Lung (tissue), 12 donors: ENCODE results near the gene SARDH. TPM values are rescaled to one million over a fixed set of nuclear protein-coding genes. Genes with fewer than 3 reads are reported as not detected.

ENCODE experiments used
- ATAC-seq: fragments of 200-7000 bp; cut with Tn5 transposase; one replicate; pipeline ENCODE4 v1.9.1; 2020; ENCODE audit warnings: moderate number of reproducible peaks; ENCODE audit not compliant: insufficient read depth, low FRiP score
- DNase-seq, 3 donors: peaks; one replicate each; pipeline ENCODE4 v3.0.0-alpha.2; 2013 to 2017
- H3K27ac ChIP-seq, 2 donors: one replicate each; pipeline ENCODE4 v1.5.1; 2013; ENCODE audit warnings: mild to moderate bottlenecking in 2 of 2, moderate library complexity in 2 of 2, control low read depth in 1 of 2, inconsistent platforms in 1 of 2, low read depth in 1 of 2, low read length in 1 of 2
- H3K27me3 ChIP-seq, 3 donors: one replicate each; pipeline ENCODE4 v1.5.1; 2013; ENCODE audit warnings: low read length in 2 of 3; ENCODE audit not compliant: control insufficient read depth in 3 of 3, insufficient read depth in 3 of 3
- H3K36me3 ChIP-seq, 4 donors: one replicate each; pipeline ENCODE4 v1.5.1; 2013; ENCODE audit warnings: low read length in 4 of 4, mild to moderate bottlenecking in 1 of 4, moderate library complexity in 1 of 4; ENCODE audit not compliant: control insufficient read depth in 4 of 4, insufficient read depth in 4 of 4
- H3K4me1 ChIP-seq, 5 donors: one replicate each; pipeline ENCODE4 v1.5.1; 2013; ENCODE audit warnings: low read length in 5 of 5, mild to moderate bottlenecking in 2 of 5, moderate library complexity in 1 of 5; ENCODE audit not compliant: control insufficient read depth in 5 of 5, insufficient read depth in 5 of 5
- H3K4me3 ChIP-seq: one replicate; pipeline ENCODE4 v1.5.1; 2013; ENCODE audit warnings: mild to moderate bottlenecking, control low read depth, moderate library complexity
- H3K9ac ChIP-seq, 2 donors: one replicate each; pipeline ENCODE4 v1.5.1; 2013; ENCODE audit warnings: low read length in 2 of 2, control low read depth in 1 of 2; ENCODE audit not compliant: insufficient read depth in 1 of 2
- H3K9me3 ChIP-seq, 4 donors: one replicate each; pipeline ENCODE4 v1.5.1; 2013; ENCODE audit warnings: low read length in 3 of 4, mild to moderate bottlenecking in 1 of 4, moderate library complexity in 1 of 4; ENCODE audit not compliant: control insufficient read depth in 4 of 4, insufficient read depth in 3 of 4
- CTCF ChIP-seq: IDR thresholded peaks from 2 replicates; pipeline ENCODE4 v1.5.1; 2012; ENCODE audit warnings: mild to moderate bottlenecking; ENCODE audit errors: control extremely low read depth, extremely low read depth
- WGBS, 2 donors: extraction: QIAGEN DNeasy Blood & Tissue Kit; methylation state at CpG; one replicate each; pipeline ENCODE4 v1.1.7; 2013; 5-methylcytosine and 5-hydroxymethylcytosine counted together
- polyA plus RNA-seq, 2 donors: library from polyadenylated mRNA; stranded (reverse); fragments of 200-250 nt; gene quantifications; one replicate each; pipeline ENCODE4 v1.2.1, GENCODE V29; 2013
- total RNA-seq, 2 donors: library from RNA; depleted of rRNA in 1 of 2; stranded (reverse); fragments of >200 nt in 1 of 2; gene quantifications; one replicate each; pipeline ENCODE4 v1.2.1, GENCODE V29; 2014 to 2021
- donor health status: control.
- donor health status: control.
- donor health status: Bipolar disorder and iron deficiency.
- donor health status: healthy.
- donor health status: DM: yes; HTN: yes; CAD: no.

SARDH gene
- total and polyA plus RNA-seq, 4 donors, result 1.8 to 8.4 (median 4.7) TPM

GRCh38 chr9:133780962-133781827, 43.0 kb upstream of the SARDH start:
- no peak for ATAC-seq
- Histone ChIP-seq H3K9ac (no peak overlapping the region), H3K36me3 (peaks cover 0 to 44% (median 17%) of the 10 kb centered on the region in 4 donors), H3K9me3 (no peaks in the 10 kb centered on the region), H3K27me3 (no peaks in the 10 kb centered on the region), H3K4me3 (no peak overlapping the region), H3K27ac (no peak overlapping the region), H3K4me1 (peaks cover 0 to 5% (median 0%) of the 10 kb centered on the region in 5 donors)
- TF ChIP-seq CTCF, result no peak
- WGBS, 2 donors, result 92 to 94% methylated on average over 15 of the region's 15 CpGs
- DNase-seq, result no peak

- peaks cover 0 to 47% (median 15%) of the 10 kb centered on the region in 4 donors for H3K36me3 ChIP-seq
- H3K4me3 ChIP-seq, result no peak overlapping the region
- TF ChIP-seq CTCF, result no peak
- H3K4me1 ChIP-seq, result peaks cover 0 to 5% (median 0%) of the 10 kb centered on the region in 5 donors
- WGBS, 2 donors, result 94 to 97% methylated on average over 15 of the region's 15 CpGs
- H3K9me3 ChIP-seq, result no peaks in the 10 kb centered on the region
- H3K27ac ChIP-seq, result no peak overlapping the region
- H3K9ac ChIP-seq, result no peak overlapping the region
- DNase-seq (no peak), ATAC-seq (no peak)
- H3K27me3 ChIP-seq, result no peaks in the 10 kb centered on the region
Measured at GRCh38 chr9:133780404-133780945, 42.3 kb upstream of the SARDH start.

DNA sequence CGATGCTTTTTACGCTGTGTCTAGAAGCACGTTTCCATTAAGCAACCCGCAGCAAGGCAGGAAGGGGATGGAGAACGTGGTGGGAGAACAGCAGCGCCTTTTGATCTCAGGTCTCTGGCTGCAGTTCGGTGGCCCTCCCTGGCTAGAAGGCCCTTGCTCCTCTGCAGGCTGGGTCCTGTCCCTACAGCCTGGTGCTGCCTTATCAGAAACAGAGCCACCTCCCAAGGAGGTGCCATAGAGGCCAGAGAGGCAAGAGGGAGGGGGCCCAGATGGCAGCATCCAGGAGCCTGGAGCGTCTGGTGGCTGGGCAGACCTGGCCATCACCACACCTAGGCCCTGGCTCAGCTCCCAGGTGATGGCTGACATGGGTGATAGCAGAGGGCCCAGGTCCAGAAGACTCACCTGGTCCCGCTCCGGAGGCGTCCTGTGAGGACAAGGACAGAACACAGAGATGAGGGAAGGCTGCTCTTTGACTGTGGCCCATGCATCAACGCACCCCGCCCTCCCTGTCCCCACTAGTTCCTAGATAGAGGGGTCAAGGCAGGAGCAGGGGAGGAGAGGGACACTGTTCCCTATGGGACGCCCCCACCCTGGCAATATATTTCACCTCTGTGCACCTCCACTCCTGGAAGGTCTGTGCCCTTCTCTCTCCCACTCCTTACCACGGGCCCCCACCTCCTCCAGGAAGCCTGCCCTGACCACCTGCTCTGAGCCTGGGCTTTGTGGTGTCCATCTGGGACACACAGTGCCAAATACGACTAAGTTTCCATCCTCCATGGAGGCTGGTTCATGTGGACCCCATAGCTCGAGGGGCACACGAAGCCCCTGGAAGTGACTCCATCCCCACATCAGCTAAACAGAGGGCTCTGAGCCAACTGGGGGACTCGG, 41.6 kb upstream of the SARDH start:
- Histone ChIP-seq H3K27ac (no peak overlapping the region), H3K9me3 (peaks cover 0 to under 1% (median 0%) of the 10 kb centered on the region in 4 donors), H3K36me3 (peaks cover 0 to 49% (median 20%) of the 10 kb centered on the region in 4 donors), H3K4me1 (peaks cover 0 to 5% (median 0%) of the 10 kb centered on the region in 5 donors), H3K27me3 (no peaks in the 10 kb centered on the region), H3K4me3 (no peak overlapping the region), H3K9ac (no peak overlapping the region)
- no peak for ATAC-seq
- no peak for TF ChIP-seq CTCF
- 96% methylated on average over 19 of the region's 19 CpGs for WGBS, 2 donors
- DNase-seq, result no peak
